DOHH2 (cell line): ENCODE data around the gene NUP85.

Experiments used
- H3F3A ChIP-seq: fragments of 200-600 bp; sonication (generic), shearing (Covaris generic); 2 replicates; pipeline ENCODE4 v1.6.0; 2016; ENCODE audit warnings: antibody characterized with exemption, mild to moderate bottlenecking; ENCODE audit not compliant: control insufficient read depth, insufficient read depth
- H3K27ac ChIP-seq: fragments of 200-600 bp; sonication (generic); 2 replicates; pipeline ENCODE4 v1.5.1; 2014; ENCODE audit warnings: low read depth, mild to moderate bottlenecking, low read length, moderate library complexity
- H3K27me3 ChIP-seq: fragments of 200-600 bp; sonication (generic); 2 replicates; pipeline ENCODE4 v1.6.1; 2014; ENCODE audit warnings: mild to moderate bottlenecking, low read length, mixed read lengths; ENCODE audit not compliant: control insufficient read depth
- H3K36me3 ChIP-seq: fragments of 200-600 bp; sonication (generic); 2 replicates; pipeline ENCODE4 v1.6.1; 2014; ENCODE audit warnings: mild to moderate bottlenecking, low read length, moderate library complexity, mixed read lengths; ENCODE audit not compliant: control insufficient read depth
- H3K4me1 ChIP-seq: fragments of 200-600 bp; sonication (generic); 2 replicates; pipeline ENCODE4 v1.6.1; 2014; ENCODE audit warnings: mild to moderate bottlenecking, low read length, mixed read lengths; ENCODE audit not compliant: control insufficient read depth
- H3K4me2 ChIP-seq: fragments of 200-600 bp; sonication (generic); 2 replicates; pipeline ENCODE4 v1.6.0; 2014; ENCODE audit warnings: mild to moderate bottlenecking, low read length, moderate library complexity
- H3K4me3 ChIP-seq: fragments of 200-600 bp; sonication (generic); 2 replicates; pipeline ENCODE4 v1.5.1; 2014; ENCODE audit warnings: mild to moderate bottlenecking, low read length, mixed read lengths
- H3K79me2 ChIP-seq: fragments of 200-600 bp; sonication (generic); 2 replicates; pipeline ENCODE4 v1.6.1; 2014; ENCODE audit warnings: mild to moderate bottlenecking, low read length, mixed read lengths; ENCODE audit not compliant: control insufficient read depth
- H3K9me2 ChIP-seq: fragments of 200-600 bp; sonication (generic); replicated peaks from 2 replicates; pipeline ENCODE4 v1.6.1; 2014; ENCODE audit warnings: mild to moderate bottlenecking, low read length, mixed read lengths; ENCODE audit not compliant: control insufficient read depth
- H3K9me3 ChIP-seq: fragments of 200-600 bp; sonication (generic); 2 replicates; pipeline ENCODE4 v1.6.1; 2014; ENCODE audit warnings: antibody characterized with exemption, low read length, mixed read lengths; ENCODE audit not compliant: control insufficient read depth, insufficient read depth
- H4K20me1 ChIP-seq: fragments of 200-600 bp; sonication (generic); 2 replicates; pipeline ENCODE4 v1.6.0; 2014; ENCODE audit warnings: low read depth, mild to moderate bottlenecking, antibody characterized with exemption, low read length, moderate library complexity; ENCODE audit not compliant: control insufficient read depth, insufficient read depth
- CTCF ChIP-seq: fragments of 200-600 bp; sonication (generic); IDR thresholded peaks from one replicate; pipeline ENCODE4 v1.5.1; 2014; ENCODE audit warnings: antibody characterized with exemption, mild to moderate bottlenecking, low read depth, low read length; ENCODE audit not compliant: poor library complexity, severe bottlenecking
- EZH2phosphoT487 ChIP-seq: fragments of 200-600 bp; sonication (generic); IDR thresholded peaks from 2 replicates; pipeline ENCODE4 v1.6.1; 2017; ENCODE audit warnings: borderline replicate concordance, mild to moderate bottlenecking, antibody characterized with exemption, low read length, moderate library complexity, mixed read lengths

Gene NUP85

GRCh38 chr17:75242461-75243042 is 37.1 kb downstream of the NUP85 start:
- no peaks in the 10 kb centered on the region for H3K27me3 ChIP-seq
- H4K20me1 ChIP-seq: peaks cover 4% of the 10 kb centered on the region; the same call in 1 of the 2 replicates
- TF ChIP-seq EZH2phosphoT487: no peak
- TF ChIP-seq CTCF: no peak

GRCh38 chr17:75244133-75244866 is 38.8 kb downstream of the NUP85 start:
- H3K9me3 ChIP-seq: no peaks in the 10 kb centered on the region
- H3K4me2 ChIP-seq: peak overlapping the region; percentile 41

More at GRCh38 chr17:75242461-75243042, 37.1 kb downstream of the NUP85 start:
- H3K9me2 ChIP-seq: no peaks in the 10 kb centered on the region
- peaks cover 41% of the 10 kb centered on the region for H3K4me1 ChIP-seq
- H3K9me3 ChIP-seq: no peaks in the 10 kb centered on the region
- no peak overlapping the region for H3K4me3 ChIP-seq
- no peak overlapping the region for H3K4me2 ChIP-seq
- H3K79me2 ChIP-seq: peaks cover 9% of the 10 kb centered on the region
- no peak overlapping the region for H3K27ac ChIP-seq
- H3F3A ChIP-seq: peaks cover 5% of the 10 kb centered on the region; the same call in 1 of the 2 replicates
- H3K36me3 ChIP-seq: peaks cover 91% of the 10 kb centered on the region

GRCh38 chr17:75245011-75245410 is 39.5 kb downstream of the NUP85 start:
- H3K4me2 ChIP-seq: peak overlapping the region; percentile 41
- H3F3A ChIP-seq: peaks cover 3% of the 10 kb centered on the region; the same call in 1 of the 2 replicates
- no peaks in the 10 kb centered on the region for H3K27me3 ChIP-seq
- TF ChIP-seq EZH2phosphoT487 (no peak), CTCF (no peak)
- peaks cover 41% of the 10 kb centered on the region for H3K4me1 ChIP-seq
- peak overlapping the region; percentile 33 for H3K27ac ChIP-seq
- no peaks in the 10 kb centered on the region; the same call in 1 of the 2 replicates for H4K20me1 ChIP-seq
- peaks cover 71% of the 10 kb centered on the region for H3K36me3 ChIP-seq
- peaks cover 29% of the 10 kb centered on the region for H3K79me2 ChIP-seq
- H3K9me2 ChIP-seq: no peaks in the 10 kb centered on the region
- no peaks in the 10 kb centered on the region for H3K9me3 ChIP-seq
- peak overlapping the region; percentile 18 for H3K4me3 ChIP-seq

More at GRCh38 chr17:75244133-75244866, 38.8 kb downstream of the NUP85 start:
- Histone ChIP-seq H3K4me1 (peaks cover 38% of the 10 kb centered on the region), H3K4me3 (no peak overlapping the region), H3K79me2 (peaks cover 22% of the 10 kb centered on the region), H3F3A (peaks cover 3% of the 10 kb centered on the region; the same call in 1 of the 2 replicates), H4K20me1 (no peaks in the 10 kb centered on the region; the same call in 1 of the 2 replicates), H3K36me3 (peaks cover 77% of the 10 kb centered on the region), H3K9me2 (no peaks in the 10 kb centered on the region), H3K27me3 (no peaks in the 10 kb centered on the region), H3K27ac (peak overlapping the region; percentile 33)
- TF ChIP-seq EZH2phosphoT487: no peak
- TF ChIP-seq CTCF: no peak
